ENCODE results near the gene ERMARD.

ERMARD gene

GRCh38 chr6:169812257-169812644 lies 60.8 kb downstream of the ERMARD start:
- Histone ChIP-seq H3F3A (ENCODE audit: low read depth) (no peaks in the 10 kb centered on the region), H3K9ac (ENCODE audit: low read depth, low read length, poor library complexity, severe bottlenecking) (no peak overlapping the region), H3K4me2 (ENCODE audit: low read depth, low read length, poor library complexity, severe bottlenecking) (no peak overlapping the region), H3K4me1 (ENCODE audit: insufficient read depth, low read length, poor library complexity, severe bottlenecking) (peaks cover 11% of the 10 kb centered on the region), H2AFZ (ENCODE audit: low read length) (no peak overlapping the region), H3K4me3 (ENCODE audit: low read length, poor library complexity, severe bottlenecking) (no peak overlapping the region), H3K9me2 (replicated peaks; ENCODE audit: low read depth, low read length) (no peaks in the 10 kb centered on the region), H3K9me3 (ENCODE audit: insufficient read depth, low read depth, low read length) (peaks cover 6% of the 10 kb centered on the region; the same call in 1 of the 2 replicates), H3K36me3 (ENCODE audit: insufficient read depth, low read length) (no peaks in the 10 kb centered on the region), H3K79me2 (ENCODE audit: insufficient read depth, low read length) (no peaks in the 10 kb centered on the region), H3K27me3 (ENCODE audit: insufficient read depth, low read length, poor library complexity, severe bottlenecking) (no peaks in the 10 kb centered on the region), H4K20me1 (ENCODE audit: insufficient read depth, low read length, poor library complexity, severe bottlenecking) (no peaks in the 10 kb centered on the region)
- no peak for TF ChIP-seq EZH2phosphoT487 (IDR thresholded peaks at IDR 0.05; ENCODE audit: borderline replicate concordance)
- TF ChIP-seq CTCF (conservative IDR thresholded peaks at IDR 0.05; ENCODE audit: low read length), result no peak

GRCh38 chr6:169813969-169814368 lies 62.5 kb downstream of the ERMARD start:
- no peaks in the 10 kb centered on the region for H4K20me1 ChIP-seq (ENCODE audit: insufficient read depth, low read length, poor library complexity, severe bottlenecking)
- H3K9me2 ChIP-seq (replicated peaks; ENCODE audit: low read depth, low read length), result no peaks in the 10 kb centered on the region
- TF ChIP-seq CTCF (conservative IDR thresholded peaks at IDR 0.05; ENCODE audit: low read length), result no peak
- no peak for TF ChIP-seq EZH2phosphoT487 (IDR thresholded peaks at IDR 0.05; ENCODE audit: borderline replicate concordance)
- H3K36me3 ChIP-seq (ENCODE audit: insufficient read depth, low read length), result no peaks in the 10 kb centered on the region
- H3K9me3 ChIP-seq (ENCODE audit: insufficient read depth, low read depth, low read length), result peaks cover 6% of the 10 kb centered on the region; the same call in 1 of the 2 replicates
- H2AFZ ChIP-seq (ENCODE audit: low read length), result no peak overlapping the region
- H3K4me1 ChIP-seq (ENCODE audit: insufficient read depth, low read length, poor library complexity, severe bottlenecking), result peaks cover 11% of the 10 kb centered on the region
- H3K9ac ChIP-seq (ENCODE audit: low read depth, low read length, poor library complexity, severe bottlenecking), result no peak overlapping the region
- no peak overlapping the region for H3K4me2 ChIP-seq (ENCODE audit: low read depth, low read length, poor library complexity, severe bottlenecking)
- H3K27me3 ChIP-seq (ENCODE audit: insufficient read depth, low read length, poor library complexity, severe bottlenecking), result no peaks in the 10 kb centered on the region
- no peaks in the 10 kb centered on the region for H3K79me2 ChIP-seq (ENCODE audit: insufficient read depth, low read length)
- H3F3A ChIP-seq (ENCODE audit: low read depth), result no peaks in the 10 kb centered on the region
- no peak overlapping the region for H3K4me3 ChIP-seq (ENCODE audit: low read length, poor library complexity, severe bottlenecking)

GRCh38 chr6:169816054-169816453 lies 64.6 kb downstream of the ERMARD start:
- Histone ChIP-seq H3F3A (ENCODE audit: low read depth) (no peaks in the 10 kb centered on the region), H3K4me1 (ENCODE audit: insufficient read depth, low read length, poor library complexity, severe bottlenecking) (no peaks in the 10 kb centered on the region), H3K36me3 (ENCODE audit: insufficient read depth, low read length) (no peaks in the 10 kb centered on the region), H2AFZ (ENCODE audit: low read length) (no peak overlapping the region), H4K20me1 (ENCODE audit: insufficient read depth, low read length, poor library complexity, severe bottlenecking) (no peaks in the 10 kb centered on the region), H3K4me3 (ENCODE audit: low read length, poor library complexity, severe bottlenecking) (no peak overlapping the region), H3K4me2 (ENCODE audit: low read depth, low read length, poor library complexity, severe bottlenecking) (no peak overlapping the region), H3K9me2 (replicated peaks; ENCODE audit: low read depth, low read length) (no peaks in the 10 kb centered on the region), H3K9ac (ENCODE audit: low read depth, low read length, poor library complexity, severe bottlenecking) (no peak overlapping the region), H3K9me3 (ENCODE audit: insufficient read depth, low read depth, low read length) (peaks cover 13% of the 10 kb centered on the region; the same call in 1 of the 2 replicates), H3K27me3 (ENCODE audit: insufficient read depth, low read length, poor library complexity, severe bottlenecking) (no peaks in the 10 kb centered on the region), H3K79me2 (ENCODE audit: insufficient read depth, low read length) (no peaks in the 10 kb centered on the region)
- no peak for TF ChIP-seq CTCF (conservative IDR thresholded peaks at IDR 0.05; ENCODE audit: low read length)
- TF ChIP-seq EZH2phosphoT487 (IDR thresholded peaks at IDR 0.05; ENCODE audit: borderline replicate concordance), result no peak
